ENCODE data around the gene GRID1.
A peak's percentile ranks its signal among the peaks of the same experiment; 100 is the strongest.

GRID1 gene

GRCh38 chr10:86195521-86196157 is 171.0 kb downstream of the GRID1 start:
- no peak for DNase-seq

DNA sequence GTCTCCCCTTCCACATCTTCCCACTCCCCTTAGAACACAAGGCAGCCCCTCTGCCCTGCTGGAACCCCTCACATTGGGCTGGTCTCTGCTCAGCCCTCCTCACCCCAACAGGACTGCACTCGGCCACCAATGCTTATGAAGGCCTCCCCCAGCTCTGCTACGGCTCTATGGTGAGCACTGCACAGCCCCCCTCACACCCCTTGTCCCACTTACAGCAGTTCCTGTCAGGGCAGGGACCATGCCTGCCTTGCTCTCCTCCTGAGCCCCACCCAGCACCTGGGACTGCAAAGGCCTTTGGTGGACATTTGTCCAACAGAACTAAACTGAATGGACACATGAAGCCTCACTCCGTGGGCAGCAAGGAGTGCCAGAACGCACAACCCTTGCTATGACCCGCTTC is 171.9 kb downstream of the GRID1 start:
- no peak for DNase-seq

DNA sequence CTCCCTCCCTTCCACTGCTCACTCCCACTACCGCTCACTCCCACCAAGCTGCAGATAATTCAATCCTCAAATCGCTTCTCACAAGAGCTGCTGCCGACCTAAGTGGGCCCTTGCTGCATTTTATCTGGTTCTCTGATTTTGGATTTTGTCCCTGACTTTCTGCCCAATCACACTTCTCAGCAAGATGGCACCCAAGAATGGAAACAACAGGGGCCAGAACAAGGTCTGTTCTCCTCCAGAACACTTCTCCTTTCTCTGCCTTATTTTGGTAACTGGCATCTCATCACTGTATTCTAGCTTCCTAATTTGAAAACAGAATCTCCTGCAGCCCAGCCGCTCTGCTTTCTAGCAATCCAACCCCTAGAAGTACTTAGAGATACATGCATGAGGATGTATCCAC is 172.8 kb downstream of the GRID1 start:
- DNase-seq: no peak

GRCh38 chr10:86192691-86193090 is 173.9 kb downstream of the GRID1 start:
- DNase-seq: no peak

GRCh38 chr10:86192147-86192546 is 174.4 kb downstream of the GRID1 start:
- no peak for DNase-seq

DNA sequence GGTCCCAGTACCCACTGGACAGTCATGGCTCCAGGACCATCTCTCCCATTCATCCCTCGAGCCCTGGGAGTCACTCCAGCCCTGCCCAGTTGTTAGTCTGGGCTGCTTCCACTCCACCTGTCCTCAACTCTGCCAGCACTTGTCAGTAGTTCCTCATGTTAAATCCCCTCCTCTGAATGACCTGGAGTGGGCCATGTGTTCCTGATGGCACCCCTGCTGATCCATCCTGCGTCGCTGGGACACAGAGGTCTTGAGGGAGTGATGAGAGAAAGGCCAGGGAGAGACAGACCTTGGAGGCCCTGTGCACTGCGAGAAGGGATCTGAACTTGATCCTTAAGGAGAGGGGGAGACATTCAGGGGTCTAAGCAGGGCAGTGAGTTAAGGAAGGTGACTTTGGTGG is 174.9 kb downstream of the GRID1 start:
- DNase-seq: no peak

- DNase-seq: no peak
Observed at GRCh38 chr10:86191166-86191565, 175.4 kb downstream of the GRID1 start.

DNA sequence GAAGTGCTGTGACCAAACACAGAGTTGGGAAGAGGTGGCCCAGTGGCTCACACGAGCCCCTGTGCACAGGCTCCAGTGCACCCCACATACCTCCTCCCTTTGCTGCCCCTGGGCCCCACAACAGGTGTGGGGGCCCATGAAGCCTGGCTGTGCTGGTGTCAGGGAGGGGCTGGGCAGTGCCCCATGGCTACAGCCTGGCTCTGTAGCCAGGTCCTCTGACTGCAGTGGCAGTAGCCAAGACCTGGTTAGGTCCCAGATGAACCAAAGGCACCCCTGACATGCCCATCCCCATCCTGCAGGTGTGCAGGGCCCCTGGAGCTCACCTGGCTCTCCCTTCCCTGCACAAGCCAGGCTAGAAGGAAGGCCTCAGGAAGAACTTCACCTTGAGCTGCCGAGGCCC is 176.3 kb downstream of the GRID1 start:
- no peak for DNase-seq

DNA sequence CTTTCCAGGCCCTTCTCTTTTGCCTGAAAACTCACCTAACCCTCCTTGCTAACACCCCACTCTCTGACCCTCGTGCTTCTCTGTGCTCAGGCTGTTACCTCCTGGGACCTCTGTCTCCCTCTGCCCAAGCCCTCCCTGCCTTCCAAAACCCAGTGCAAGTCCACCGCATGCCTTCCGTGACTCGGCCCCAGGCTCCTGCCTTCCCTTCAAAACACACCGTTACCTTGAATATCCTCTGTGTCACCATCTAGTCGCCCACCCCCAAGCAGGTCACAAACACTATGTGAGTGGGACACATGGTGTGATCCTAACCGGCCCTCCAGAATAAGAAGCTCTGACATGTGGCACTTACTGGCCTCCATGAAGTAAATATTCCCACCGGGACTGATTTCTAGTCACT is 176.7 kb downstream of the GRID1 start:
- no peak for DNase-seq

DNA sequence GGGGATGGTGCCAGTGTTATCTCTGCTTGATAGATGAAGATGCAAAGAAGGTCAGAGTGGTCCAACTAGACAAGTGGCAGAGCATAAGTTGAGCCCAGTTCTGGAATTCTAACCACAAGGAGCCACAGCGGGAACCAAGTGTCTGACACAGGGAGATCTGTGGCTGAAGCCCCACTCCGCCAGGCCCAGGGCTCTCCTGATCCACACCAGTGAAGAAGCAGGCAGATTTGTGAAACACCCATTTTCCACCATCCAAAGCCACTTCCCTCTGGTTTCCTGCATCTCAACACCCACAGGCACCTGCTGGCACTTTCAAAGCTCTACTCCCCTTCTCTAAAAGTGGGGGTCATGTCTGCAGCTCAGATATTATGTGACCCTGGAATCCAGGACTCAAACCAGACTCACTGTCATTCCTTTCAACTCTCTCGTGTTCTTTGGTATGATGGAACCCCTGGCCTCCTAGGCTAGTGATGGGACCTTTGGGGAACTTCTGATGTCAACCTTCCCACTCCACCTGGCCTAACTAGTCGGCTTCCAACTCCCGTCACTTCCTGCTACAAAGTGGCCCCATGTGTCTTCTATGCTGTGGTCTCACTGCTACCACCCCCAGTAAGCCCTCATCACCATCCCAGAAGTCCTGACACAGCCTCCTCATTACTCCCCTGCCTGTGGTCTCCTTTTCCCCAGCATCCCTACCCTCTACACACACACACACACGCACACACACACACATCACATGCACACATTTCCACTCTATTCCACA is 177.6 kb downstream of the GRID1 start:
- peak in 1 of 58 donors; percentile 30 for DNase-seq

DNA sequence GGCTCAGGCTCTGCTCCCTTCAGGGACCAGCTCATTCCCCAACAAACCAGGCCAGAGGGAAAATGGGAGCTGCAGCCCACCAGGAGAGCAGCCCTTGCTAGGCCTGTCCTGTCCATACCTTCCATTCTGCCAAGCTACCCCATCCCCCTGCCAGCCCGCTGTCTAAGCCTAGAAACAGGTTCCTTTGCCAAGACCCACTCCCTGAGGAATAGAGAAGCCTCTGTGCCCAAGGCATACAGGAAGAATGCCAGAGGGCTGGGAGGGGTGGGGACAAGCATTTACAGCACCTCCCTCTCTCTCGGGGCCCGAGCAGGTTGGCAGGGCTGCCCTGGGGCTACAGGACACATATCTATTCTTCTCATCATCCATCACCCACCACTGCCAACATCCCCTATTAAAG is 178.3 kb downstream of the GRID1 start:
- DNase-seq: peak in 46 of 58 donors; percentile 19 to 84 (median 54)

GRCh38 chr10:86187499-86188239 is 178.9 kb downstream of the GRID1 start:
- no peak for DNase-seq

GRCh38 chr10:86186633-86187032 is 180.0 kb downstream of the GRID1 start:
- no peak for DNase-seq

DNA sequence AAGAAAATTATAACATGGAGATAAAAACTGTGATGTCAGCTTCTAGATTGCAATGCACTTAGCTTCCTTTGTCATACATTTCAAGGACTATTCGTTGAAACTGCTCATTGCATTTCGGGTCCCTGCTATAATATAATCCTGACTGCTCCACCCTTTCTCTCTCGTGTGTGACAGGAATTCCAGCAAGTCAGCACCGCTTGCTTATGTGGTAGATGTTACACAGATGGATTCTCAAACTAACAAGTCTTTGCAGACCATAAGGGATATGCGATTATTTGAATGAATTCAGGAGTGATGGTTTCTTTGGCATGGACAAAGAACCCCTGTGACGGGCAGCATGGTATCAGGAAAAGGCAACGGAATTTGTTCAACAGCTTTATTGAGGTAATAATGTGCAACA is 184.0 kb downstream of the GRID1 start:
- no peak for DNase-seq

DNA sequence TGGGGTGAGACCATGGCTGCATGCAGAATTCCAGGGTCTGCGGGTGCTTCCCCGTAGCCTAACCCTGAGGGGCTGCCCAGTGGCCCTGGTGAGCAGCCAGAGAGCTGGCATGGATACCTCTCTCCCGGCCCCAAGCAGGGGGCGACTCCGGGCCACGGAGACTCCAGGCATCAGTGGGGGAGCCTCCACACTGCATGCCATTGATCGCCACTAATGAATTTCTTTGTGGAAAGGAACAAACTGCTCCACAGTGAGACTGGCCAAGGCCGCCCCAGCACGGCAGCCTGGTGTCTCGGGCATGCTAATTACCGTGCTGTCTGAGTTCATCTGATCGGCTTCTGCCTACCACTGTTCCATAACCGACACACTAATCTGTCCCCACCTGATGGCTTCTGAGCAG is 184.4 kb downstream of the GRID1 start:
- peak in 56 of 58 donors; percentile 16 to 92 (median 77) for DNase-seq

DNA sequence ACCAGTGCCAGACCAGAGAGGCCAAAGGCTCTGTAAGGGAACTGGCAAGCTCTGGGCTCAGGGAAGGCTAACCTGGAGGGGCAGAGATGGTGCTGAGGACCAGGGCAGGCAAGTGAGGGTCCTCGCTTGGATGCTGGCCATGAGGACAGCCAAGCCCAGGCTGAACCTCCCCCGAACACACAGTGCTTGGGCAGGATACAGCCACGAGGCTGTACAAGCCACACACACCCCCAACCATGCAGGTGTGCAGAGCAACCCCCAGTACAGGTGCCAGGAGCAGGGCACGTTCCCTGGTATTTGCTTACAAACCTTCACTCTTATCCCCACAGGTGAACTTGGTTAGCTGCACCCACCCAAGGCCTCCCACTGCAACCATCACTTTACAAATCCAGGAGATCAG is 185.7 kb downstream of the GRID1 start:
- no peak for DNase-seq

DNA sequence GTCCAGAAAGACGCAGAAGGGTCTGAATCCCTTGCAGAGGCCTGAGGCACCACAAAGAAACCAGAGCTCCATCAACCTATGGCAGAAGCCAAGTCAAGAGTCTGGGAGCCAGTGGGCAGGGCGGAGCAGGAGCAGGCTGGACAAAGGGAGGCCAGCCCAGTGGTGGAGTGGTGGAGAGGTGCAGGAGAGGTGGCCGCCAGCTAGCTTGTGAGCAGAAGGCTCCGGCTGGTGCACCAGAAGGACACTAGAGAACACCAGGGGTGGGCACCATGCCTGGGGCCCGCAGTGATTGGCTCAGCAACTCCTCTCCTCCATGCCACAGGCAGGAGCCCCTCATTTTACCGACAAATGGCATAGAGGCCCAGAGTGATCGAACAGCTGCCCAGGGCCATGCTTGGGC is 186.6 kb downstream of the GRID1 start:
- no peak for DNase-seq

DNA sequence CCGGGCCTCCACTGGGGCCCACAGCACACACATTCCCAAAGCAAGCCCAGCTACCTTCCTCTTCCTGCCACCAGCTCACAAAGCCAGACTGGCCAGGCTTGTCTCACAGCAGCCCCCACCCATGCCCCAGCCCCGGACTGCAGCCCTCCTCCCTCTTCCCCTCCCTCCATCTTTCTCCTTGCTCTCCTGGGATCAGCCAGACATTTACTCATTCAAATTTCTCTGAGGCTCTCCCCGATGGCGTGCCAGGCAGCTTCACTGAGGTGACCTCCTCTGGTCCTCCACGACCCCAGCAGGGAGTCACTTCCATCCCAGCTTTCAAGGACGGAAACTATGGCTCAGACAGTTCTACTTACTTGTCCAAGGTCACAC is 187.5 kb downstream of the GRID1 start:
- DNase-seq: no peak

DNA sequence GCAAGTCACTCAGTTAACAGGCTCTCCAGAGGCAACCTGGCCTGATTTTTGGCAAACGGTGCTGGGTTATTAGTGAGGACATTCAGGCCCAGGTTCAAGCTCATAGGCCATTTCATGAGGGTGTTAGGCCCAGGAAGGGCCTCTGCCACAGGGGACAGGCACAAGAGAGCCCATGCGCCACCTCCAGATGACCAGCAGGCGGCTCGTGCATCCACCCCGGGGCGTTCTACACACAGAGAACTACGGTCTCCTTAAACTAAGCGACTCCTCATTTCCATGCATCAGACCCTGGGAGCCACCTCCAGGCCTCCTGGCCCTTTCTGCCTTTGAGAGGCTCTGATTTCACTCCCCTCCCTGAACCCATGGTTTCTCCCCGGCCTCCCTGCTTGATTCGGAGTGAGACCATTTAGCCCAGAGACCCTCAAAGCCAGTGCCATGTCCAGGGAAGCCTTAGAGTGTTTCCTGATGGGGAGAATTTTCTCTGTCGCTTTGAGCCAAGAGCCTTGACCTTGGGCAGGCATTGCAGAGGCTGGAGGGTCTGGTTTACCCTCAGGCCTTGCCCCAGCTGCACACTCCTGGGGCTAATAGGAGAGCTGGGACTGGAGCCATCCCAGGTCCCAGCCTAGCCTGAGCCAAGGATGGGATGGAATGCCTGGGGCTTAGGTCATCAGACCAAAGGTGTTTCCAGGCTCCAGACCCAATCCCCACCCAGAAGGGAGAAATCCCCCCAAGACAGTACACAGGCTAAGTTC is 188.0 kb downstream of the GRID1 start:
- DNase-seq: peak in 9 of 58 donors; percentile 4 to 28 (median 14)

DNA sequence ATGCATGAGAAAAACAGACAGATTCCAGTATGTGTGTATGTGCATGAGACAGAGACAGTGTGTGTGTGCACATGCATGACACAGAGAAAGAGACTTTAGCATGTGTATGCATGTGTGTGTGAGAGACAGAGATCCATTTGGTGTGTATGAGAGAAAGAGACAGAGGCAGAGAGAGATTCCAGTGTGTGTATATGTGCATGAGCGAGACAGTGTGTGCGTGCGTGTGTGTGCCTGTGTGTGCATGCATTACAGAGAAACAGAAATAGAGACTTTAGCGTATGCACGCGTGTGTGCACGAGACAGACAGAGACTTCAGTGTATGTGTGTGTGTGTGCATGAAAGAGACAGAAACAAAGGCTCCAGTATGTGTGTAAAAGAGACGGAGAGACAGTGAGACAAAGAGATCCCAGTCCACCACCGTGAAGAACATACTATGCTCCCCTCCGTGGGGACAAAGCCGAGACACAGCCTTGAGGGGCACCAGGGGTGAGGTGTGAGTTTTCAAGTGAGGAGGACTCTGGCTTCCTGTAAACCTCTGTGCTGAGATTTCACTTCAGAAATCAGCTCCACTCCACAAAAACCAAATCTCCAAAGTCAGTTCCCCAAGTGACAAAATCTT is 188.9 kb downstream of the GRID1 start:
- DNase-seq: peak in 7 of 58 donors; percentile 12 to 32 (median 23)

- DNase-seq: no peak
Observed at GRCh38 chr10:86176850-86177536, 189.6 kb downstream of the GRID1 start.
